Trophoblast cell (in vitro differentiated cells and primary cell): Measurements from ENCODE around the gene TBC1D2.
A peak's percentile ranks its signal among the peaks of the same experiment; 100 is the strongest.

Source experiments
- DNase-seq, 2 donors: peaks; one replicate each; pipeline ENCODE4 v3.0.0-alpha.2; 2016
- H2AFZ ChIP-seq: 2 replicates; pipeline ENCODE4 v1.6.1; 2013; ENCODE audit warnings: low read length, moderate library complexity, mild to moderate bottlenecking; ENCODE audit not compliant: insufficient read depth, poor library complexity
- H2AK5ac ChIP-seq: 2 replicates; pipeline ENCODE4 v1.6.1; 2013; ENCODE audit warnings: mild to moderate bottlenecking, low read length
- H2BK120ac ChIP-seq: 2 replicates; pipeline ENCODE4 v1.6.1; 2013; ENCODE audit warnings: low read length, mild to moderate bottlenecking, moderate library complexity; ENCODE audit not compliant: insufficient read depth, poor library complexity
- H2BK12ac ChIP-seq: 2 replicates; pipeline ENCODE4 v1.6.1; 2013; ENCODE audit warnings: mild to moderate bottlenecking, low read length, moderate library complexity
- H2BK5ac ChIP-seq: 2 replicates; pipeline ENCODE4 v1.6.1; 2013; ENCODE audit warnings: low read length, low read depth, moderate library complexity, mild to moderate bottlenecking; ENCODE audit not compliant: poor library complexity
- H3K14ac ChIP-seq: 2 replicates; pipeline ENCODE4 v1.6.1; 2013; ENCODE audit warnings: mild to moderate bottlenecking, low read length
- H3K18ac ChIP-seq: 2 replicates; pipeline ENCODE4 v1.6.1; 2013; ENCODE audit warnings: mild to moderate bottlenecking, low read length
- H3K23ac ChIP-seq: 2 replicates; pipeline ENCODE4 v1.6.1; 2013; ENCODE audit warnings: low read length
- H3K27ac ChIP-seq: 2 replicates; pipeline ENCODE4 v1.5.1; 2013; ENCODE audit warnings: low read depth, mild to moderate bottlenecking, inconsistent platforms, low read length, moderate library complexity
- H3K27me3 ChIP-seq: 2 replicates; pipeline ENCODE4 v1.6.1; 2013; ENCODE audit warnings: inconsistent platforms, mild to moderate bottlenecking, low read length, moderate library complexity; ENCODE audit not compliant: insufficient read depth
- H3K36me3 ChIP-seq, 2 experiments: 1 replicate in 1 of 2; 2 replicates in 1 of 2; pipeline ENCODE4 v1.6.1; 2013; ENCODE audit warnings: low read length in 2 of 2, mild to moderate bottlenecking in 2 of 2, moderate library complexity in 1 of 2; ENCODE audit not compliant: insufficient read depth in 2 of 2, control insufficient read depth in 1 of 2
- H3K4ac ChIP-seq: 2 replicates; pipeline ENCODE4 v1.6.1; 2013; ENCODE audit warnings: low read depth, mild to moderate bottlenecking, low read length, moderate library complexity
- H3K4me1 ChIP-seq, 2 experiments: 1 replicate in 1 of 2; 2 replicates in 1 of 2; pipeline ENCODE4 v1.6.1; 2013; ENCODE audit warnings: low read length in 2 of 2, mild to moderate bottlenecking in 2 of 2, moderate library complexity in 1 of 2; ENCODE audit not compliant: insufficient read depth in 2 of 2, control insufficient read depth in 1 of 2
- H3K4me2 ChIP-seq: 2 replicates; pipeline ENCODE4 v1.6.1; 2013; ENCODE audit warnings: inconsistent platforms, mild to moderate bottlenecking, low read length, moderate library complexity
- H3K4me3 ChIP-seq: 2 replicates; pipeline ENCODE4 v1.5.1; 2013; ENCODE audit warnings: mild to moderate bottlenecking, low read depth, low read length, inconsistent platforms
- H3K79me1 ChIP-seq: one replicate; pipeline ENCODE4 v1.6.1; 2013; ENCODE audit warnings: low read length
- H3K79me2 ChIP-seq: 2 replicates; pipeline ENCODE4 v1.6.1; 2013; ENCODE audit warnings: low read length, mild to moderate bottlenecking; ENCODE audit not compliant: control insufficient read depth, insufficient read depth, poor library complexity
- H3K9ac ChIP-seq: 2 replicates; pipeline ENCODE4 v1.6.1; 2013; ENCODE audit warnings: mild to moderate bottlenecking, low read length
- H3K9me3 ChIP-seq: 2 replicates; pipeline ENCODE4 v1.6.1; 2013; ENCODE audit warnings: low read depth, mild to moderate bottlenecking, control low read depth, inconsistent platforms, low read length; ENCODE audit not compliant: insufficient read depth
- H4K12ac ChIP-seq: 2 replicates; pipeline ENCODE4 v1.6.1; 2013; ENCODE audit warnings: low read depth, mild to moderate bottlenecking, low read length, moderate library complexity
- H4K8ac ChIP-seq: 2 replicates; pipeline ENCODE4 v1.6.1; 2013; ENCODE audit warnings: low read depth, mild to moderate bottlenecking, low read length, moderate library complexity
- H4K91ac ChIP-seq: one replicate; pipeline ENCODE4 v1.6.1; 2013; ENCODE audit warnings: low read depth, mild to moderate bottlenecking, low read length, moderate library complexity
- WGBS: extraction: QIAGEN DNeasy Blood & Tissue Kit; methylation state at CpG from one replicate; pipeline ENCODE4 v1.1.7; 2013; ENCODE audit warnings: missing lambda C conversion rate; ENCODE audit not compliant: insufficient read length, insufficient coverage; ENCODE audit errors: extremely low coverage; 5-methylcytosine and 5-hydroxymethylcytosine counted together

The TBC1D2 gene

GRCh38 chr9:98247831-98248657 lies 7.4 kb downstream of the TBC1D2 start:
- Histone ChIP-seq H4K8ac (no peak overlapping the region), H2BK120ac (peak overlapping the region; percentile 4), H3K9ac (no peak overlapping the region), H3K79me2 (peaks cover 5% of the 10 kb centered on the region), H3K14ac (peak overlapping the region; percentile 3), H3K9me3 (no peaks in the 10 kb centered on the region), H3K18ac (no peak overlapping the region), H4K12ac (no peak overlapping the region), H3K4ac (no peak overlapping the region), H3K79me1 (peaks cover 9% of the 10 kb centered on the region), H3K23ac (no peak overlapping the region), H2AK5ac (no peak overlapping the region), H3K4me3 (no peak overlapping the region), H4K91ac (peak overlapping the region; percentile 9), H2AFZ (no peak overlapping the region), H3K4me2 (no peak overlapping the region), H3K4me1 (peaks cover 28 to 33% of the 10 kb centered on the region in 2 experiments), H3K27ac (no peak overlapping the region), H3K36me3 (peaks cover 5 to 6% of the 10 kb centered on the region in 2 experiments), H3K27me3 (no peaks in the 10 kb centered on the region), H2BK12ac (peak overlapping the region; percentile 19), H2BK5ac (no peak overlapping the region)
- DNase-seq = no peak
- WGBS = no CpG with 5 or more reads among the region's 8 CpGs

DNA sequence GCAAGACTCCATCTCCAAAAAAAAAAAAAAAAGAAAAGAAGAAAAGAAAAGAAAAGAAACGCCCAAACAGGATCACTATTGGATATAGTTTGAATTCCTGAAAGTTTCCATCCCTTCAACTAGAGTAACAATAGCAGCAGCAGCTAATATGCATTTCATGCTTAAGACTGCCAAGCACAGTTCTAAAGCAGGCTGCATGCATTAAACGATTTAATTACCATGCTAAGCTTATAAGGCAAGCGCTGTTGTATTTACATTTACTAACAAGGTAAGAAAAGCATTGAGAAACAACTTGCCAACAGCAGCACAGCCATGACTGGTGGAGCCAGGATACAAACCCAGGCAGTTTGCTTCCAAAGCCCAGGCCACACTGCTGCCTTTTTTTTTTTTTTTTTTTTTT lies 13.0 kb downstream of the TBC1D2 start:
- Histone ChIP-seq H3K4me3 (no peak overlapping the region), H3K18ac (no peak overlapping the region), H3K9me3 (no peaks in the 10 kb centered on the region), H3K27me3 (no peaks in the 10 kb centered on the region), H4K91ac (no peak overlapping the region), H3K9ac (no peak overlapping the region), H3K4me2 (no peak overlapping the region), H2BK12ac (no peak overlapping the region), H3K23ac (no peak overlapping the region), H2AFZ (no peak overlapping the region), H4K12ac (no peak overlapping the region), H3K14ac (no peak overlapping the region), H3K27ac (no peak overlapping the region), H2BK5ac (no peak overlapping the region), H2BK120ac (no peak overlapping the region), H3K79me1 (no peaks in the 10 kb centered on the region), H2AK5ac (no peak overlapping the region), H3K36me3 (peaks cover 0 to 3% of the 10 kb centered on the region in 2 experiments), H3K79me2 (no peaks in the 10 kb centered on the region), H4K8ac (no peak overlapping the region), H3K4me1 (peaks cover 8% of the 10 kb centered on the region in 2 experiments), H3K4ac (no peak overlapping the region)
- no CpG with 5 or more reads among the region's 3 CpGs for WGBS
- no peak for DNase-seq

GRCh38 chr9:98241357-98242300 lies 13.8 kb downstream of the TBC1D2 start:
- Histone ChIP-seq H3K18ac (no peak overlapping the region), H4K12ac (no peak overlapping the region), H2BK120ac (no peak overlapping the region), H3K4me2 (no peak overlapping the region), H3K79me1 (no peaks in the 10 kb centered on the region), H3K9ac (no peak overlapping the region), H3K4me1 (peaks cover 7 to 8% of the 10 kb centered on the region in 2 experiments), H2BK5ac (no peak overlapping the region), H3K36me3 (peaks cover 0 to 3% of the 10 kb centered on the region in 2 experiments), H2AFZ (no peak overlapping the region), H2BK12ac (no peak overlapping the region), H4K8ac (no peak overlapping the region), H3K27me3 (no peaks in the 10 kb centered on the region), H3K79me2 (no peaks in the 10 kb centered on the region), H3K23ac (no peak overlapping the region), H3K9me3 (no peaks in the 10 kb centered on the region), H3K4me3 (no peak overlapping the region), H4K91ac (no peak overlapping the region), H3K14ac (no peak overlapping the region), H3K27ac (no peak overlapping the region), H3K4ac (no peak overlapping the region), H2AK5ac (no peak overlapping the region)
- WGBS = no CpG with 5 or more reads among the region's 8 CpGs
- DNase-seq = no peak

- no CpG with 5 or more reads among the region's 3 CpGs for WGBS
- no peak overlapping the region for H2BK12ac ChIP-seq
- no peak for DNase-seq
Measured at GRCh38 chr9:98240475-98240874, 15.0 kb downstream of the TBC1D2 start.

More at GRCh38 chr9:98240475-98240874, 15.0 kb downstream of the TBC1D2 start:
- Histone ChIP-seq H4K8ac (no peak overlapping the region), H4K91ac (no peak overlapping the region), H3K23ac (no peak overlapping the region), H3K9me3 (no peaks in the 10 kb centered on the region), H2BK5ac (no peak overlapping the region), H3K4ac (no peak overlapping the region), H3K14ac (no peak overlapping the region), H2AK5ac (no peak overlapping the region), H4K12ac (no peak overlapping the region), H3K79me2 (no peaks in the 10 kb centered on the region), H3K27me3 (no peaks in the 10 kb centered on the region), H3K27ac (no peak overlapping the region), H2BK120ac (no peak overlapping the region), H3K4me3 (no peak overlapping the region), H2AFZ (no peak overlapping the region), H3K36me3 (no peaks in the 10 kb centered on the region), H3K4me2 (no peak overlapping the region), H3K79me1 (no peaks in the 10 kb centered on the region), H3K9ac (no peak overlapping the region), H3K18ac (no peak overlapping the region), H3K4me1 (peaks cover 4 to 5% of the 10 kb centered on the region in 2 experiments)
